Erythroblast (primary cell): Measurements from ENCODE around the gene KNCN.

Experiments
- GATA1 ChIP-seq: IDR thresholded peaks from 2 replicates; pipeline ENCODE4 v1.6.1; 2011; ENCODE audit warnings: low read depth, mild to moderate bottlenecking, control low read depth, low read length, moderate library complexity
- POLR2A ChIP-seq: IDR thresholded peaks from 2 replicates; pipeline ENCODE4 v1.6.1; 2011; ENCODE audit warnings: mild to moderate bottlenecking, low read length

DNA sequence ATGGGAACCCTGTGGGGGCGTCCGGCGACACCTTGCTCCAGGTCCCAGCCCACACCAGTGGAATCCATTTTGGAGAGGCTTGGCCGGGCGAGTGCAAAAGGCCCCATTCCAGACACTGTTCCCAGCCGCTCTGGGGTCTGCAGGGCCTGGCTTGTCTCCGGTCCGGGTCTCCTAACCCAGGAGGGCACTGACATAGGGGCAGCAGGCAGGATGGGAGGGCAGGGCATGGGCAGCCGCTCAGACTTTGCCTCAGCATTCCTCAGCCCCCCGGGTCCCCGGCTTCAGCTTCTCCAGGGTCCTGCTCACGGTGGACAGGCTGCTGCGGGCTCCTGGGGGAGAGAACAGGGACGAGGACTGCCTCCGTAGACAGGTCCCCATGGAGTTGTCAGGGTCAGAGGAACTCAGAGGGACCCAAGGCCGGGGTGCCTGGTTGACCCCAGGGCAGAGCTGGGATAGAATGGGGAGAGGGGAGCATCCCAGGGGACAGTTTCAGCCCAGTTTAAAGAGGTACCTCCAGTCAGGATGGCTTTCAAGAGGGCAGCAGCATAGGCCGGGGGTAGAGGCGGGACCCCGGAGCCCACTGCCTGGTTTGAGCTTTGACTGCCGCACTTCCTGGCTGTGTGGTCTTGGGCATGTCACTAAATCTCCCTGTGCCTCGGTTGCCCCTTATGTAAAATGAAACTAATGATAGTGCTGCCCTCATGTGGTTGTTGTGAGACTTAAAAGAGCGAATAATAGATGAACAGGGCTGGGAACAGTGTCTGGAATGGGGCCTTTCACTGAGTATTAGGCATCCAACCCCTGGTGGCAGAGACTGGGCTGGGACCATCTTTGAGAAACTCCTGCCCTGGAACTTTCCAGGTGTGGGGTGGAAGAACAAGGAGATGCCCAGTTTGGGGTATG, 3.7 kb downstream of the KNCN start:
- TF ChIP-seq POLR2A (no peak), GATA1 (no peak)
